Heart right ventricle (tissue), 16 donors: ENCODE results near the gene CXorf65. TPM values are rescaled to one million over a fixed set of nuclear protein-coding genes. Genes with fewer than 3 reads are reported as not detected.

Experiments used
- ATAC-seq, 8 donors: fragments of 200-7000 bp; cut with Tn5 transposase; one replicate each; pipeline ENCODE4 v1.9.1; 2020; ENCODE audit warnings: mild to moderate bottlenecking in 8 of 8, moderate library complexity in 8 of 8, moderate number of reproducible peaks in 1 of 8
- DNase-seq, 2 donors: peaks; one replicate each; pipeline ENCODE4 v3.0.0-alpha.2; 2020
- H3K27ac ChIP-seq, 10 donors: fragments of 200-600 bp; sonication (generic) in 2 of 10; one replicate each; pipeline versions ENCODE4 v1.5.0 to v1.8.0; 2020 to 2022; ENCODE audit warnings: mild to moderate bottlenecking in 3 of 10
- H3K27me3 ChIP-seq, 7 donors: fragments of 200-600 bp; one replicate each; pipeline ENCODE4 v1.8.0; 2021 to 2022; ENCODE audit warnings: mild to moderate bottlenecking in 2 of 7
- H3K36me3 ChIP-seq, 9 donors: fragments of 200-600 bp; sonication (generic) in 1 of 9; one replicate each; pipeline versions ENCODE4 v1.5.0 to v1.8.0; 2020 to 2022; ENCODE audit warnings: mild to moderate bottlenecking in 2 of 9
- H3K4me1 ChIP-seq, 9 donors: fragments of 200-600 bp; sonication (generic) in 1 of 9; one replicate each; pipeline versions ENCODE4 v1.5.0 to v1.8.0; 2020 to 2022; ENCODE audit warnings: mild to moderate bottlenecking in 4 of 9
- H3K4me3 ChIP-seq, 10 donors: fragments of 200-600 bp; sonication (generic) in 2 of 10; one replicate each; pipeline versions ENCODE4 v1.5.0 to v1.8.0; 2020 to 2022; ENCODE audit warnings: mild to moderate bottlenecking in 7 of 10, moderate library complexity in 2 of 10
- H3K9me3 ChIP-seq, 11 donors: fragments of 200-600 bp in 10 of 11; sonication (generic) in 2 of 11; one replicate each; pipeline versions ENCODE4 v1.5.0 to v1.8.0; 2013 to 2022; ENCODE audit warnings: mild to moderate bottlenecking in 2 of 11, control low read depth in 1 of 11, moderate library complexity in 1 of 11
- WGBS, 2 donors: extraction: QIAGEN DNeasy Blood & Tissue Kit; methylation state at CpG; one replicate each; pipeline ENCODE4 v1.1.7; 2013; ENCODE audit warnings: inconsistent platforms in 1 of 2; 5-methylcytosine and 5-hydroxymethylcytosine counted together
- intact Hi-C, 10 donors: fragments of 100-400 bp; cut with DNase I; formaldehyde crosslinking; loops; one replicate each; pipeline versions ENCODE4 v1.11.1 to v1.14.2; 2022
- polyA plus RNA-seq, 2 donors: library from polyadenylated mRNA; stranded (reverse); fragments of 200-250 nt; gene quantifications; one replicate each; pipeline ENCODE4 v1.2.3, GENCODE V29; 2013
- total RNA-seq, 10 donors: library from RNA; stranded (reverse); fragmentation: NEBNext Ultra II Directional in 3 of 10; extraction: Animal tissue kit (Norgen Biotek cat#: 25700) in 3 of 10; gene quantifications; one replicate each; pipeline versions ENCODE4 v1.2.1 to v1.2.4, GENCODE V29; 2021 to 2023
- TF ChIP-seq, protein P1 (sequence below), 9 donors: fragments of 200-600 bp; sonication (generic) in 2 of 9; IDR thresholded peaks; one replicate each; pipeline versions ENCODE4 v1.5.0 to v1.8.0; 2021 to 2022; ENCODE audit warnings: antibody characterized with exemption in 9 of 9, mild to moderate bottlenecking in 5 of 9, moderate library complexity in 1 of 9
- donor health status: Arrhythmogenic right ventricular cardiomyopathy.
- donor health status: ischemic (EF 13 %, LVEDD 7.1; RV severe dilation, severe dysfunction).
- donor health status: healthy with polysubstance abuse.
- donor health status: DM: no; HTN: yes; CAD: no.
- donor health status: DM: no; HTN: no; CAD: no.
- donor health status: ischemic (EF 25% LVEDD 6.9; RV normal size, moderate dysfunction).
- donor health status: ischemic (EF 25% LVEDD 5.7; RV mildly dilated, moderate dysfunction).
- donor health status: healthy.
- donor health status: DM: yes; HTN: yes; CAD: no.
- donor health status: Ischemic cardiomyopathy.
- donor health status: ischemic (EF 35%, LVEDD 5.7; RV mildly dilated, moderate dysfunction).
- donor health status: nonischemic (EF 11% LVEDD 7.7; RV severe dilation, severe dysfunction).
- donor health status: DM: yes; HTN: yes; CAD: no.
- donor health status: PGD.
- donor health status: ischemic (EF 29% LVEDD 5.4; RV normal size, mild dysfunction).
- donor health status: nonischemic (EF 23%, LVEDD 6.1; RV moderate dilation, normal function).

The CXorf65 gene
- total and polyA plus RNA-seq, 12 donors = not detected

DNA sequence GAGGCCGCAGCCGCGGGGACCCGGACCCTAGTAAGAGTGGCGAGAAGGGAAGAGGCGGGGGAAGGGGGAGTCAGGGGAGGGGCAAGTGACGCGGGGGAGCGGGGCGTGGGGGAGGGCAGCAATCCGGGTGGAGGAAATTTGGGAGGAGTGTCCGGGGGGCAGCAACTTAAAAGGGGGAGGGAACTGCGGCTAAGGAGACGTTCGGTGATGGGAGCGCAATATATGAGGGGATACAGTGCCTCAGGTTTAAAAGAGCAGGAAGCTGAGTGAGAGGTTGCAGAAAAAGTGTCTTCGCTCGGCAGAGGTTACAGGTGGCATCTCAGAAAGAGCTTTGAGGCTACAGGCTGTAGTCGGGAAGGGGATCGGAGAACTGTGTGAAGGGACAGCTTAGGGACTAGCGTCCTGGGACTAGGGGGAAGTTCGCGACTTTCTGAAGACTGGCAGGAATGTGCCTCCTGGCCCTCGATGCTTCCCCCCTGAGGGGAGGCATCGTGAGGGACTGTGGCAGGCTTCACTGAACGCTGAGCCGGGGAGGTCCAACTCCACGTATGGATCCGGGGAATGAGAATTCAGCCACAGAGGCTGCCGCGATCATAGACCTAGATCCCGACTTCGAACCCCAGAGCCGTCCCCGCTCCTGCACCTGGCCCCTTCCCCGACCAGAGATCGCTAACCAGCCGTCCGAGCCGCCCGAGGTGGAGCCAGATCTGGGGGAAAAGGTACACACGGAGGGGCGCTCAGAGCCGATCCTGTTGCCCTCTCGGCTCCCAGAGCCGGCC is 10.4 kb downstream of the CXorf65 start:
- 0 to 1% methylated on average over 41 to 44 of the region's 46 CpGs for WGBS, 2 donors
- H3K4me3 ChIP-seq = peak overlapping the region; percentile 41 to 67 (median 62)
- peaks cover 0 to 20% (median 9%) of the 10 kb centered on the region in 9 donors for H3K4me1 ChIP-seq
- H3K36me3 ChIP-seq = peaks cover 0 to 4% (median 0%) of the 10 kb centered on the region in 9 donors
- peak overlapping the region in 9 of 10 donors; percentile 6 to 77 (median 48) for H3K27ac ChIP-seq
- DNase-seq = no peak
- no peaks in the 10 kb centered on the region for H3K9me3 ChIP-seq
- H3K27me3 ChIP-seq = peaks cover 0 to 33% (median 0%) of the 10 kb centered on the region in 7 donors
- ATAC-seq = peak; percentile 77 to 91 (median 87)
- TF ChIP-seq, protein P1, sequence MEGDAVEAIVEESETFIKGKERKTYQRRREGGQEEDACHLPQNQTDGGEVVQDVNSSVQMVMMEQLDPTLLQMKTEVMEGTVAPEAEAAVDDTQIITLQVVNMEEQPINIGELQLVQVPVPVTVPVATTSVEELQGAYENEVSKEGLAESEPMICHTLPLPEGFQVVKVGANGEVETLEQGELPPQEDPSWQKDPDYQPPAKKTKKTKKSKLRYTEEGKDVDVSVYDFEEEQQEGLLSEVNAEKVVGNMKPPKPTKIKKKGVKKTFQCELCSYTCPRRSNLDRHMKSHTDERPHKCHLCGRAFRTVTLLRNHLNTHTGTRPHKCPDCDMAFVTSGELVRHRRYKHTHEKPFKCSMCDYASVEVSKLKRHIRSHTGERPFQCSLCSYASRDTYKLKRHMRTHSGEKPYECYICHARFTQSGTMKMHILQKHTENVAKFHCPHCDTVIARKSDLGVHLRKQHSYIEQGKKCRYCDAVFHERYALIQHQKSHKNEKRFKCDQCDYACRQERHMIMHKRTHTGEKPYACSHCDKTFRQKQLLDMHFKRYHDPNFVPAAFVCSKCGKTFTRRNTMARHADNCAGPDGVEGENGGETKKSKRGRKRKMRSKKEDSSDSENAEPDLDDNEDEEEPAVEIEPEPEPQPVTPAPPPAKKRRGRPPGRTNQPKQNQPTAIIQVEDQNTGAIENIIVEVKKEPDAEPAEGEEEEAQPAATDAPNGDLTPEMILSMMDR (IDR thresholded peaks at IDR 0.05) = no peak
- intact Hi-C loops = loop anchor here in 2 of 10 donors (5.0 kb wide), 2 partner anchors 36 to 86 kb away; no protein-coding TSS in a partner anchor

DNA sequence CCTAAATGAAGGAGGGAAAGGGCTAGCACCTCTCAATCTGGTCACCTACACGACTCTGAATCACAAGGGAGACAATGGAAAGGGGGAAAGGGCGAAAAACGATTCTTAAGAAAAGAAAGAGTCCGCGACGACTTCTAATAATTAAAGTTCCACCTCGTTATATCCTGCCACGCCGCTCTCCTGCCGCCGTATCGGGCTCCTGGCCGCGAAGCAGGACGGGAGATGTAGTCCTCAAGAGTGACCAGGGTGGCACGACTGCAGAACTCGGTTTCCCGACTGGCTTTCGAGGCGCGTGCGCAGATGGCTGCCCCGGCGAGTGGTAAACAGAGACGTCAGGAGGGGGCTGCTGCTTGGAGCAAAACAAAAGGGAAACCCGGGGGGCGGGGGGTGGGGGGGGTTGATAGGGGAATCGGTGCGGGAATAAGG is 11.0 kb downstream of the CXorf65 start, which contains the start of gene FOXO4:
Gene FOXO4, plus strand, starts transcription at position 297 of the 426 bp plus-strand sequence. CDS start 678 bp downstream, outside the sequence.
- TF ChIP-seq, protein P1 (IDR thresholded peaks at IDR 0.05) = no peak
- 0 to 1% methylated on average over 17 to 28 of the region's 29 CpGs for WGBS, 2 donors
- Histone ChIP-seq H3K9me3 (no peaks in the 10 kb centered on the region), H3K4me3 (peak within 1 kb of the TSS; percentile 41 to 67 (median 62)), H3K27ac (peak within 1 kb of the TSS in 9 of 10 donors; percentile 6 to 77 (median 48)), H3K27me3 (peaks cover 0 to 33% (median 0%) of the 10 kb centered on the region in 7 donors), H3K36me3 (no peaks in the 10 kb centered on the region), H3K4me1 (peaks cover 0 to 20% (median 9%) of the 10 kb centered on the region in 9 donors)
- intact Hi-C loops = loop anchor here in 2 of 10 donors (5.0 kb wide), 2 partner anchors 37 to 87 kb away; no protein-coding TSS in a partner anchor
- DNase-seq (peak; percentile 90 to 92), ATAC-seq (peak; percentile 94 to 97 (median 96))

DNA sequence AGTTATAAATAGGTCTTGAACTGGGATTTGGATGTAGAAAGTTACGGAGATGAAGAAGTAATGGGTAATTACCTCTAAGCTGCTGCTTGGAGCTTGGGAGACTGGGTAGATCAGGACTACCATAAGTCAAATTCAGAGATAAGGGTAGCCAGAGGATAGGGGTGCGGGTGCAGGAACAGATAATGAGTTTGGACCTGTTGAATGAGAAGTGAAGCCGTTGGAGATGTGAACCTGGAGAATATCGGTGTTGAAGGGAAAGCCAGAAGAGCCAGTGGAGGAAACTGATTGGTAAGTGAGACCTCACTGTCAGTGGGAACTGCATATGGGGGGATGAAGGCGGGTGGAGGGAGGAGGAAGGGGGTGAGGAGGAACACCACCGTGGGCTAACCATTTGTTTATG is 11.5 kb downstream of the CXorf65 start:
- peaks cover 0 to 20% (median 9%) of the 10 kb centered on the region in 9 donors for H3K4me1 ChIP-seq
- WGBS, 2 donors = 11 to 16% methylated on average over 6 of the region's 6 CpGs
- peak in 1 of 8 donors; percentile 4 for ATAC-seq
- H3K4me3 ChIP-seq = peak overlapping the region; percentile 14 to 67 (median 62)
- H3K36me3 ChIP-seq = no peaks in the 10 kb centered on the region
- DNase-seq = no peak
- intact Hi-C loops = loop anchor here in 2 of 10 donors (5.0 kb wide), 2 partner anchors 37 to 87 kb away; no protein-coding TSS in a partner anchor
- TF ChIP-seq, protein P1 (IDR thresholded peaks at IDR 0.05) = no peak
- peak overlapping the region in 2 of 10 donors; percentile 71 to 77 for H3K27ac ChIP-seq
- H3K9me3 ChIP-seq = no peaks in the 10 kb centered on the region
- peaks cover 0 to 33% (median 0%) of the 10 kb centered on the region in 7 donors for H3K27me3 ChIP-seq

DNA sequence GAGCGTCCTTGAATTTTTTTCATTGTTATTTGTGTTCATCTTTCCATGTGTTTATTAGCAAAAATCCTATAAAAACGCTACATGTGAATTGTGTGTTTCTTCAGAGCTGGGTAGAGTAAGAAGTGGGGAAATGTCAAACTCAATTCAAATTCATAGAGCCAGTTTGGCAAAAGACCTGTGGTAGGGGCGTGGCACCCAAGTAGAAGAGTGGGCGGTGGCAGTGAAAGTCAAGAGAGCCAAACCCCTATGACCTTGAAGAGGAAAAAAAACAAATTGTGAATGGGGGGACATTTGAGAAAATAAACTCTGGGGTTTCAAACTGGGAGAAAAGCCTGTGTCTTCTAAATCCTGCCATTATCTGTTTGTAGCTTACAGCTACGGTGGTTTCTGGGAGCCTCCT is 15.3 kb downstream of the CXorf65 start:
- Histone ChIP-seq H3K4me1 (no peaks in the 10 kb centered on the region), H3K9me3 (no peaks in the 10 kb centered on the region), H3K27me3 (peaks cover 0 to 26% (median 0%) of the 10 kb centered on the region in 7 donors), H3K36me3 (no peaks in the 10 kb centered on the region), H3K4me3 (no peak overlapping the region), H3K27ac (no peak overlapping the region)
- intact Hi-C loops = no loop called here
- ATAC-seq (no peak), DNase-seq (no peak)
- 83% methylated on average over 5 of the region's 5 CpGs for WGBS, 2 donors
- TF ChIP-seq, protein P1 (IDR thresholded peaks at IDR 0.05) = no peak
